GM19397 (cell line): ENCODE data around the gene PMPCB.
"Not testable (repeated sequence)": the region's sequence is repeated elsewhere in the genome, so short reads cannot be mapped to it uniquely, and the experiment has no call there.

Source experiments
- ATAC-seq: cut with Tn5 transposase; IDR thresholded peaks from one replicate; pipeline ENCODE4 v1.9.1; 2021; ENCODE audit warnings: mild to moderate bottlenecking, moderate library complexity; ENCODE audit not compliant: unreplicated experiment

The PMPCB gene, protein sequence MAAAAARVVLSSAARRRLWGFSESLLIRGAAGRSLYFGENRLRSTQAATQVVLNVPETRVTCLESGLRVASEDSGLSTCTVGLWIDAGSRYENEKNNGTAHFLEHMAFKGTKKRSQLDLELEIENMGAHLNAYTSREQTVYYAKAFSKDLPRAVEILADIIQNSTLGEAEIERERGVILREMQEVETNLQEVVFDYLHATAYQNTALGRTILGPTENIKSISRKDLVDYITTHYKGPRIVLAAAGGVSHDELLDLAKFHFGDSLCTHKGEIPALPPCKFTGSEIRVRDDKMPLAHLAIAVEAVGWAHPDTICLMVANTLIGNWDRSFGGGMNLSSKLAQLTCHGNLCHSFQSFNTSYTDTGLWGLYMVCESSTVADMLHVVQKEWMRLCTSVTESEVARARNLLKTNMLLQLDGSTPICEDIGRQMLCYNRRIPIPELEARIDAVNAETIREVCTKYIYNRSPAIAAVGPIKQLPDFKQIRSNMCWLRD

DNA sequence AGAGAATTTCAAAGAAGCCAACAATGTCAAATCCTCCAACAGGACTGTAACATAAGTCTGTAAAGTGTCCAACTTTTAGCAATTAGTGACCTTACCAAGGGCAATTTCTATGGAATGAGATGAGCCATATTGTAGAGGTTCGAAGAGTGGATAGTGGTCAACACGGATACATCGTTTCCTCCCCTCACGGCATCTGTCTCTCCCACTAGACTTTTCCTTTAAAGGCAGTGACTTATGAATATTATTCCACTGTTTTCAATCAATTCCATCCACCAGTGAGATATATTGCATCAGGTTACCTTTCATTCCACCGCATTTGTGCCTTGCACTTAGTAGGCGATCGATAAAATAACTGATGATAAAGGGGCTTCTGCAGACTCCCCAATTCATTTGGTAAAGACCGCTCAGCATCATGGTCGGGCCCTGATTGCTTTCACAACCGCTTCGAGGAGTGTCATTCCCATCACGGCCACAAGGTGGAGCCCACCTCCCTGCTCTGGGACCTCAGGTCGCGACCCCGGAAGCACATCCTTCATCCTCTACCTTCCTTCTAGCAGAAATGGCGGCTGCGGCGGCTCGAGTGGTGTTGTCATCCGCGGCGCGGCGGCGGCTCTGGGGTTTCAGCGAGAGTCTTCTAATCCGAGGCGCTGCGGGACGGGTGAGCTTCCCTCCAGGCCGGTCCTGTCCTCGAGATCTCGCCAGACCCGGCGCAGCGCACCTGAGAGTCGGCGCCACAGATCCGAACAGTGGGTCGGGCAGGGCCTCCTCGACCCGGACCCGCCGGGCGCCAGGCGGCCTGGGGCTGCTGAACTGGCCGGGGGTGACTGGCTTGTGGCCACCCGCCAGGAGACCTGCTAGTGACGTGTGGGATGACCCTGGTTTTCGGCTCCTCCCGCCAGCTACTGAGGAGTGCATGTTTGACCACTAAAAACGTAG, at the start of gene PMPCB:
TSS of gene PMPCB (plus strand) at position 535 of the 936 bp plus-strand sequence. CDS start at position 560, 25 bp downstream.
- ATAC-seq = peak; percentile 88

DNA sequence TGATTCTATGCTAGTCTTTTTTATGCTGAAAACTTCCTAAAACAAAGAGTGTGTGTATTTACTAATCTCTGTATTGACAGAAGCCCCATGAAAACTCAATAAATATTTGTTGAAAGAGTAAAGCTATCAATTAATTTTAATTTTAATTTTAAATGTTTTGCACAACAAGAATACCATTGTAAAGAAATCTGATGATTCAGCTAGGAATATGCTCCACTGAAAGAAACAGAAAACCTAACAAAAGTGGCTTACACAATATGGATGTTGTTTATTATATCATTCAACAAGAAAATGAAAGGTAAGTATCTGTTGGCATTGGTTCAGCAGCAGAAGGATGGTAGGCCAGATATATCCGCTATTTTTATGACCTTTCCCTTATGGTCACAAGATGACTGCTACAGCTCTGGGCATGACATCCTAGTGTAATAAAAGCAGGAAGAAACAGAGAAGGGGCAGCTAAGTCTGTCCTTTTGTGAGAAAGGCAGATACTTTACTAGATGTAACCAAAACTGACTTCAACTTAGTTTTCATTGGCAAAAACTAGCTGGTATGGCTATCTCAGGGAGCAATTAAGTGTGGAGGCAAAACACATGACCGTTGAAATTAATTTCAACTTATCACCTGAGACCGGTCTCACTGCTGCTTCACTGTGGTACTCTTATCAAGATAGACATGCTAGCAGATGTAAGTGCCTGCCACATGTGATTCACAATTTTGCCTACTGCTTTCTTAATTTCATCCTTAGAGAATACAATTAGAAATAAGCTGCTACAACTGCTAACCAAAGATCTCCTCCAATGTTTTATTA, 43.3 kb upstream of the PMPCB start:
- ATAC-seq = not testable (repeated sequence)

DNA sequence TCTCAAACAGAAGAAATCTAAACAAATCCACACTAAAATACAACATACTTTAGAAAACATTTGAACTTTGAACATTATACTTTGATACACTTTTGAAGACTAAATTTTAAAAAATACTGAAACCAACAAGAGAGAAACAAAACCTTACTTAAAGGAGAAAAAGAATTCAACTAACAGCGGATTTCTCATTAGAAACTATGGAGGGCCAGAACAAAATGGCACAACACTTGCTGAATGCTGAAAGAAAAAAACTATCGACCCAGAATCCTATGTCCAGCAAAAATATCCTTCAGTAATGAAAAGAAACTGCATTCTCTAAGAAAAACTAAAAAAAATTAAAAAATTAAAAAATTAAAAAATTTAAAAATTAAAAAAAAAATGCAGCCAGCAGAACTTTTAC, 33.2 kb upstream of the PMPCB start:
- not testable (repeated sequence) for ATAC-seq

DNA sequence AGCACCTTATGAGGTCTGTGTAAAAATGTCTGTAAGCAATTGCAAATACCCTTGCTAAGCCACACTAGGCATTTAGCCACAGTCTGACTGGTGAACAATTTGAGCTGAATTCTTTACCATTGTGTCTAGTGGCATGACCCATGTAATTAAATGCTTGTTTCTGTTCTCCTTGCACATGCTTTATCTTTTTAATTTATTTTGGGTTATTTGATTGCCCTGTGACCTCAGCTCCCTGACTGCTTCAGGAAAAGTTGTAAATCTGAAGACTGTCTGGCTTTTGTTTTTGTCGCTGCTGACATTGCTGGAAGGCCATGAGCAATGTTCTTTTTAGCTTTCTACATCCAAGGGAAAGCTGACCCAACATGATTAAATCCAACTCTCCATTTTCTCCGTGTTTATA, 31.0 kb upstream of the PMPCB start:
- ATAC-seq = not testable (repeated sequence)

DNA sequence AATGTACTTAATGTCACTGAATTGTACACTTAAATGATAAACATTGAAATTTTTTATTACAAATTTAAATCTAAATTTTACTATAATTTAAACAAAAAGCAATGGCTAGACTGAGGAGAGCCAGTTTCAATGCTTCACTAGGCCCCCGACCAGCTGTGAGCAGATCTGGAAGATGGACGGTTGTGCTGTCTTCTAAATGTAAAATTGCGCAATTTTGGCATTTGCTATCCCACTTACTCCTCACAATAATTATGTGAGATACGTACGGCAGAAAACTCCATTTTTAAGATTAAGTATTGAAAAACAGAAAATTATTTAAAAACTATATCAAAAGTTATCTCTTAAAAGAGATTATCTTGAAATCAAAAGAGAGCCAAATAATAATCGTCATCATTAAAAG, 23.9 kb upstream of the PMPCB start:
- ATAC-seq = not testable (repeated sequence)

DNA sequence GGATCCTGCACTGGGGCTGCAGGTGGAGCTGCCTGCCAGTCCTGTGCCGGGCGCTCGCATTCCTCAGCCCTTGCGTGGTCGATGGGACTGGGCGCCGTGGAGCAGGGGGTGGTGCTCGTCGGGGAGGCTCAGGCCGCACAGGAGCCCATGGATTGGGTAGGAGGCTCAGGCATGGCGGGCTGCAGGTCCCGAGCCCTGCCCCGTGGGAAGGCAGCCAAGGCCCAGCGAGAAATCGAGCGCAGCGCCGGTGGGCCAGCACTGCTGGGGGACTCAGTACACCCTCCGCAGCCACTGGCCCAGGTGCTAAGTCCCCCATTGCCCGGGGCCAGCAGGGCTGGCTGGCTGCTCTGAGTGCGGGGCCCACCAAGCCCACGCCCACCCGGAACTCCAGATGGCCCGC, 22.4 kb upstream of the PMPCB start:
- ATAC-seq = not testable (repeated sequence)

DNA sequence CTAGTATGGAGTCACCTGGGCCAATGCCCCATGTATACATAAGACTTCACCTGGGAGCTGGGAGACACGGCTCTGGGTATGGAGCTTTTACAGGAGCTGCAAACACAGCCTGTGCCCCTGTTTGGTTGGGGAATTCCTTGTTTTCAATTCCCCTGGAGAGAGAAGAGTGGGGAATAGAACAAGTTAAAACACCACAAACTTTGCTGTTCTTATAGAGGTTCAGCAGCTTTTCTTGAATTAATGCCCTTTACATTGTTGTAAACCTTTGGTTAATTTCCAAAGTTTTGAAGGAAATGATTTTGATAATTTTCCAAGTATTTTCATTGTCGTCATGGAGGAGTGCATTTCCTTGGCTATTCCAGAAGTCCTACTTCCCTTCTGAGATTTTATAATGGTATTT, 19.0 kb upstream of the PMPCB start:
- not testable (repeated sequence) for ATAC-seq

DNA sequence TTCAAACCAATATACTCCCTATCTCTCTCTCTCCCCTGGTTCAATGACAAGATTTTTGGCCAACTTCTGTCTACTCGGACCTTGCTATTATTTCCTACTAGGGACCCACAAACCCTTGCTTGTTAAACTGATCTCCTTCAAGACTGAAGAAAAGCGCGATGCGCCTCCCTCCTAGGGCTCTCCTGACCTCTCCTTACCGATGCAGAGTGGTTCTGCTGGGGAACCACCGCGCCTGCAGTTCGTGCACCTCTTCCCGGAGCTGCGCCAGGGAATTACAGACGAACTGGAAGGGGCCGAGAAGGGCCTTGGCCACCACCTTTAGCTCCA, 17.6 kb upstream of the PMPCB start:
- ATAC-seq = peak; percentile 37

DNA sequence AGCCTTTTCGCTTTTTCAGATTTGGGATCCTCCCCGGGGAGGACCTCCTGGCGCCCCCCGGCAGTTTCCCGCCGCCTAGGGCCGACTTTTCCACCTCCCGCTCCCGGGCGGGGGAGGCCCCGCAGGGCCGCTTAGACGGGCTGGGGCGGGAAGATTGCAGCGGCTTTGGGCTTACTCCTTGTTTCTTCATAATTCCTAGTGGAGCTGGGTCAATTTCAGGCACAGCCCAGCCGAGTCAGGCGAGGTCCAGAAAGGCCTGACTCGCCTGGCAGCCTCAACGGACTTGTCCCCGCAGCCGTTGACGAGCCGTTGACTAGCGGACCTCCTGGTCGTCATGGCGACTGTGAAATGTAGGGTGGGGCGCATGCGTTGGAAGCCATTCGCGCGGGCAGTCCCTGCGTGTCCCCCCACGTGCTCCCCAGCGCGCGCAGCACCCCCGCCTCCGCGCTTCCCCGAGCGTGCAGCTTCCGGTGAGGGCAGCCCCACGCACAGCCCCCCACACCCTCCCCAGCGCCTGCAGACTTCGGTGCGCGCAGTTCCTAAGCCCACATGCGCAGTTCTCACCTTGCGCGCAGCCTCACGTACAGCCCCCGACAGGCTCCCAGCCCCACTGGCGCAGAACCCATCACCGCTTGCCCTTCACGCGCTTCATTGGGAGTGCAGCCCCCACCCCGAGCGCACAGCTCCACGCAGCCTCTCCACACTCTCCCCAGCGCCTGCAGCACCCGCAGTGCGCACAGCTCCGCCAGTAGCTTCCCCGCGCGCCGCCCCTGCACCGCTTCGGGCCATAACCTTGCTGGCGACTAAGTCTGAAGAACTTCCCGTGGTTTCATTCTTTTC, 17.1 kb upstream of the PMPCB start:
- peak; percentile 93 for ATAC-seq

DNA sequence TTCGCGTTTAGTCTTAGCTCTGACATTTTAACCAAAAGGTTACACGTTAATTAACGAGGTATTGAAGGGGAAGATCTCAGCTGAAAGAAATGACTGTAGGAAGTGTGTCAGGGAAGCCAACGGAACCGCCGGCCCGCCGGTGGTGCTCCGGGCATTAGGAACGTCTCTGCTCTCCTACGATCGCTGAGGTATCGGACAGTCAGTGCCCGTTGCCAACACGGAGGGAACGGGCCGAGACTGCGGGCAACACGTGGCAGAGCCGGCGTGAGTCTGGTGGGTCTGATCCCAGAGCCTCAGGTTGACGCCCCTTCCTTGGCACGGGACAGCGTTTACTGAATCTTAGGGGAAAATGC, 16.5 kb upstream of the PMPCB start:
- ATAC-seq = not testable (repeated sequence)

DNA sequence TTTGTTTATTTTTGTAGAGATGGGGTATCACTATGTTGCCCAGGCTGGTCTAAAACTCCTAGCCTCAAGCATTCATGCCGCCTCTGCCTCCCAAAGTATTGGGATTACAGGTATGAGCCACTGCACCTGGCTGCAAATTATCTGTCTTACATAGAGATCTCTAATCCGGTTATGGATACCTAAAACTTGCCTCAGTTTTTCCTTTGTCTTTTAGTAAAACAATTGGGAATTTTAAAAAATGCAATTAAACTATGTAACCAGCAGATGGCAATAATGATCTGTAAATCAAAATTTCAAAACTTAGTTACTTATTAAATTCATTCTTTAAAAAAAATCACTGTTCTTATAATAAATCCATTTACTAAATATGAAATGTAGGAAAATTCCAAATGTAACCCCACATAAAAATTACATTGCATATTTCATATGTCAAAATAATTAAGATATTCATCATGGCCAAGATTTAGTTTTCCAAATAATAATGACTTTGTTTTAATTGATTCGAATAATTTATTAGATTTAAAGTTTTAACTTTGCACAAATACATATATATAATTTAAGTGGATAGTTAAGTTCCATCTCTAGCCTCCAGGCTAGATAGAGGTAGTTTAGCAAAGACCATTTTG, 14.3 kb upstream of the PMPCB start:
- not testable (repeated sequence) for ATAC-seq

DNA sequence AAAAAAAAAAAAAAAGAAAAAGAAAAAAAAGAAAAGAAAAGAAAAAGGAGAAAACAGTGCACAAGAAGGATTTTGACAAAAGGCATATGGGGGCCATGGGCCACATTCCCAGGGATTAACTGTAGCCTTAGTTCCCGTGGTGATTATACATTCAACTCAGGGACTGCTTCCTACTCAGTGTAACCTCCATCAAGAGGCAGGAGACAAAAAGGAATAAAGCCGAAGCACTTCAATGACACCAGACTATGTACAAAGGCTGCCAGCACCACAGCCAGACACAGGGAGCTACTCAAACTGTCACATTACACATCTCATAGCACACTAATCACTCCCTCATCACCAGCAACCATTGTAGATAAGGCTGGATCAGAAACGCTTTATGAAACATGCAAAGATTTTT, 5.1 kb upstream of the PMPCB start:
- no peak for ATAC-seq

DNA sequence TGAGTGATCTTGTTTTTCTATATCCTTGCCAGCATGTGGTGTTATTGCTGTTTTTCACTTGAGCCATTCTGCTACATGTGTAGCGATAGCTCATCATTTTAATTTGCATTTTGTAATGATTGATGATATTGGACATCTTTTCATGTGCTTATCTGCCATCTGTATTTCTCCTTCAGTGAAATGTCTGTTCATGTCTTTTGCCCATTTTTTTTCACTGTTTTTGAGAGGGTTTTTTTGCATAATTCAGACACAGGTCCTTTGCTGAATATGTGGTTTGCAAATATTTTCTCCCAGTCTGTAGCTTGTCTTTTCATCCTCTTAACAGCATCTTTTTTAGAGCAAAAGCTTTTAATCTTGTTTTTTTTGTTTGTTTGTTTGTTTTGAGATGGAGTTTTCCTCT, 3.7 kb upstream of the PMPCB start:
- ATAC-seq = no peak

DNA sequence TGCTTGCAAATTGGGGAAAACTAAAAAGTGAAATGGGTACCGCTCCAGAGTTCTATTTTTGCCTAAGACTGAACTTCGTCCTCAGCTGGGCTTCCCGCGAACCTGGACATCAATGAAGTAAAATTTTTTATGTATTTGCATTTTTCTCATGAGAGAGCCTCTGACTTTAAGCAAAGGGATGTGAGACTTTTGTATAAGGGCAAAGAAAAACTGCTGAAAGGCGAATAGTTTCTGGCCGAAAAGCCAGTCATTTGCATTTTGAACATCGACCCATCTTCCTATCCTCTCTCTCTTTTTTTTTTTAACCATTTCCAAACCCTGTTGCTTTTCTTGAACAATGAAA, 573 bp downstream of the PMPCB start:
- ATAC-seq = peak; percentile 26

DNA sequence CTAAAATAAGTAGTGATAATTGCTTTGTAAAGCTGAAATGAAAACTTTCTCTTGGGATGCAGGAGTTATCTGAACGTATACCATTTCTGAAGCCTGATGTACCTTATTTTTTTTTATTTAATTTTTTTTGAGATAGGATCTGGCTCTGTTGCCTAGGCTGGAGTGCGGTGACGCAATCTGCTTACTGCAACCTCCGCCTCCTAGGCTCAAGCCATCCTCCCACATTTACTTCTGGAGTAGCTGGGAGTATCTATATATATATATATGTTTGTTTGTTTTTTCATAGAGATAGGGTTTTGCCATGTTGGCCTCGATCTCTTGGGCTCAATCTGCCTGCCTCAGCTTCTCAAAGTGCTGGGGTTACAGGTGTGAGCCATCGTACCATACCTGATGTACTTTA, 2.4 kb downstream of the PMPCB start:
- no peak for ATAC-seq

DNA sequence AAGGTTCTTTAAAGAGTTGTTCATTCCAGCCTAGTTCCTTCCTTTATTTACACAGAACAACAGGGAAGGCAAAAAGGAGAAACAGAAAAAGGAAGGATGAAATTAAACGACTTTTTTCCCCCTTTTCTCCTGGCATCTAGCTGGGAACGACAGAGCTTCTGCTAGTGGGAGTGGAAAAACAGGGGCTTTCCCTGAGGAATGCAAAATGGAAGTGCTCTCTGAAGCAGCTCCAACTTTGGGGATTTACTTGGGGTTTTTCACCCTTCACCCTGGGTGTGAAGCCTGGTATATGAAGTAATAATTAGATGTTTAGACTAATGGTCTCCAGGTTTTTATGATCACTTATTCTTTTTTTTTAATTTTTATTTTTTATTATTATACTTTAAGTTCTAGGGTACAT, 4.2 kb downstream of the PMPCB start:
- no peak for ATAC-seq

DNA sequence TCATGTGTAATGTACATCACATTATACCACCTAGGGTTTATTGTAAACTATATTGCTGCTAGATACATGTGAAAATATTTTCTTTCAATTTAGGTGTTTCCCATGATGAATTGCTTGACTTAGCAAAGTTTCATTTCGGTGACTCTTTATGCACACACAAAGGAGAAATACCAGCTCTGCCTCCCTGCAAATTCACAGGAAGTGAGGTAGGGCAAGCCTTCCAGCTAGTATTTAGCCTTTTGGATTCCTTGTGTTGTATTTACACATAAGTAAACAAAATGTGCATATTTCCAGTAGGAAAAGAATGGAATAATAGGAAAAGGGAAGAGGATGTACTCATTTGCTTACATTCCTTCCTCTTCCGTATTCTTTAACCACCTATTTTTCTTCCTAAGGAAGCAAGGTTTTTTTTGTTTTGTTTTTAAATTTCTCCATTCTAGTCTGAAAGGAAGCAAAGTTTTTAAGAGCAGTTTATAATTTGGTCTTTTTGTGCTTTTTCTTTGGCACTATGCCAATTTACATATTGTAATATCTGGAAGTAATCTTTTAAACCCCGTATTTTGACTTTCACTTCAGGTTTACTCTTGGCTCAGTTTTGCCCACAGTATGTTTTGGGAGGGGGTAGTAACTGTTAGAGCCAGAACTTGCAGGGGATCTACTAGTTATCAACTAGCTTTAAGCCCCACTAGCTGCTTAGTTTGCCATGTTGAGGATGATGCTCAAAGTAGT, 10.4 kb downstream of the PMPCB start:
- ATAC-seq = no peak

DNA sequence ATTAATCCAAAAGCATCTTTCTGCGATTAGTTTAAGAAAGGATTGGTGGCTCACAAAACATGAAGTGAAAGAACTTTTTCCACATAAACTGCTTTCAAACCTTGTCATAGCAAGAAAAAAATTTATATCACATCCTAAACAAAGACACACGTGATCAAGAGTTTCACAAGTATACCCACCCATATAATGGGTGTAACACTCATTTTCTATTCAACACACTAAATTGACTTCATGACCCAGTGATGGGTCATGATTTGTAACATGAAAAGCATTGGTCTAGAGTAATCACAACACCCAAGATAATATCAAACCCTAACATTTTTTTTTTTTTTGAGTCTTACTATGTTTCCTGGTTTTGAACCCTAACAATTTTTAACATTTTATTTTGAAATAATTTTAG, 17.6 kb downstream of the PMPCB start:
- ATAC-seq = no peak

DNA sequence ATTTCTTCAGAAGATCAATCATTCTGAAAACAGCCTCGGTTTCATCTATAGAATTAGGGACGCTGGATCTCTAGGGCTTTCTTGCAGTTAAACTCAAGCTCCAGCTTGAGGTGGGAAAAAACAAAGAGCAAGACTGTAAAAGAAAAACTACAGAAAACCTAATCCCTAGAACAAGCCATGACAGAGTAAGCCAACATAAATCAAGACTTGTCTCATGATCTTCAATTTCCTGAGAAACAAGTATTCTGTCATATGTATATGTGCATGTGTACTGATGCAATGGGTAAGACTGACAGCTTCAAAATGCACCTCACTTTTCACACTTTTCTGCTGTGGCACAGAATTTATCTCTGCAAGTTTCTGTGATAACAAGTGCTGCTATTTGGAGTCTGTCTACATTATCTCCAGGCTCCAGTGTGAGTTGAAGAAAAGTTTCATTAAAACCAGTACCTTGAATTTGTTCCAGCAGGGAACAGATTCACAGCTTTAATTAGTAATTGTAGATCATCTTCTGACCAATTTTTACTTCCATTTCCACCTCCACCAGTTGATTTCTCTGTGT, 19.2 kb downstream of the PMPCB start:
- no peak for ATAC-seq
